ENCODE results near the gene E2F8. TPM values are rescaled to one million over a fixed set of nuclear protein-coding genes. Genes with fewer than 3 reads are reported as not detected.

E2F8 gene
- polyA plus RNA-seq, 1 donor from 2014 or later: not detected

- H3K27ac Mint-ChIP-seq: no peak overlapping the region
- no peaks in the 10 kb centered on the region for H3K36me3 Mint-ChIP-seq
- H3K4me3 Mint-ChIP-seq: no peak overlapping the region
- no peaks in the 10 kb centered on the region for H3K9me3 Mint-ChIP-seq
- H3K27me3 Mint-ChIP-seq: peaks cover 8% of the 10 kb centered on the region
- H3K4me1 Mint-ChIP-seq: no peaks in the 10 kb centered on the region
These were observed 21.8 kb downstream of the E2F8 start for GRCh38 chr11:19218786-19219460.

DNA sequence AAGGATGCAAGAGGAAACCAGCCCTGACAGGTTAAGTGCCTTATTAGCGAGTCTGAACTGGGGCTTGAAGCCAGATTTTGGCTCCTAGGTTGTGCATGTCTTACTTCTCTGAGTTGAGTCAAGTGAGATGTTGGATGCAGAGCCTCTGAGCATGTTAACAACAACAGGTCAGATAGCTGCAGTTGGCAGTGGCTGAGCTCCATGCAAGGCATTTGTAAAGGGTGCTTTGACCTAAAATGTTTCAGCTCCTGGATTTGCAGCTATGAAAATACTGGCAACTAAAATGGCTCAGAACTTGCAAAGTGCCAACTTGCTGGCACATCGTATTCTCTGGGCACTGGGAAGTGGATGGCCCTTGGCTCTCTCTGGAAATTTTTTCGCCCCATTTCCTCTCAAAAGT lies 22.5 kb downstream of the E2F8 start:
- no peaks in the 10 kb centered on the region for H3K4me1 Mint-ChIP-seq
- no peaks in the 10 kb centered on the region for H3K9me3 Mint-ChIP-seq
- peaks cover 8% of the 10 kb centered on the region for H3K27me3 Mint-ChIP-seq
- no peak overlapping the region for H3K4me3 Mint-ChIP-seq
- H3K27ac Mint-ChIP-seq: no peak overlapping the region
- no peaks in the 10 kb centered on the region for H3K36me3 Mint-ChIP-seq

DNA sequence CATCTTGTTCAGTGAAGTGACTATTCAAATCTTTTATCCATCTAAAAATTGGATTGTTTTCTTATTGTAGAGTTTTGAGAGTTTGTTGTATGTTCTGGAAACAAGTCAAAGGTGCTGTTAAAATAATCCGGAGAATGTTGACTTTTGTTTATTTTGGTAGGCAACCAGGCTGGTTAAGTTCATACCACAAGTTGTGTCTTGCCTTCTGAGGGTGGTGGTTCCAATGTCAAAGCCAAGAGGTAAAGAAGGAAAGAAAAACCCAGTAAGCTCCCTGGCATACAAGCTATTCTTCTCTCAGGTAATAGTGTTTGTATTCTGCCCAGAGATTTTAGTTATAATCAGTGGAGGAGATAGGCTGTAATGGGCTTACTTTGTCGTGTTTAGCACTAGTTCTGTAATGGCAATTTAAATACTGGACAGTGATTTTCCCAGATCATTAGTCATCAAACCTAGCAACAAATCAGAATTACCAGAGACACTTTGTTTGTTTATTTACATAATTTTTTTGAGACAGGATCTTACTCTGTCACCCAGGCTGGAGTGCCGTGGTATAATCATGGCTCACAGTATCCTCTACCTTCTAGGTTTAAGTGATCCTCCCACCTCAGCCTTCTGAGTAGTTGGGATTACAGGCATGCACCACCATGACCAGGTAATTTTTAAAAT lies 23.9 kb downstream of the E2F8 start:
- Mint-ChIP-seq H3K4me3 (no peak overlapping the region), H3K27ac (no peak overlapping the region), H3K27me3 (peaks cover 12% of the 10 kb centered on the region), H3K9me3 (no peaks in the 10 kb centered on the region), H3K4me1 (no peaks in the 10 kb centered on the region), H3K36me3 (no peaks in the 10 kb centered on the region)

DNA sequence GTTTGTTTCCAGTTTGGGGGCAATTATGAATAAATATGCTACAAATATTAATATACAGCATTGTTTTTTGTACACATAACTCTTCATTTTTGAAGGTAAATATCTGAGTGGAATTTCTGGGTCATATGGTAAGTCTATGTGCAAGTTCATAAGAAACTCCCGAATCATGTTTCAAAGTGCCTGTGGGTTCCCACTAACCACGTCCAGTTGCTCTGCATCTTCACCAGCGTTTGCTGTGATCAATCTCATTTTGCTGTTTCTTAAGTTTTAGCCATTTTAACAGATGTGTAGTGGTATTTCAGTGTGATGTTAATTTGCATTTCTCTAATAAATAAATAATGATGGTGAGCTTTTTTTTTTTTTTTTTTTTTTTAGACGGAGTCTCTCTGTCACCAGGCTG lies 24.7 kb downstream of the E2F8 start:
- H3K27me3 Mint-ChIP-seq: peaks cover 12% of the 10 kb centered on the region
- H3K27ac Mint-ChIP-seq: no peak overlapping the region
- H3K36me3 Mint-ChIP-seq: no peaks in the 10 kb centered on the region

GRCh38 chr11:19209617-19210370 lies 31.0 kb downstream of the E2F8 start:
- no peaks in the 10 kb centered on the region for H3K4me1 Mint-ChIP-seq
- no peaks in the 10 kb centered on the region for H3K9me3 Mint-ChIP-seq
- peaks cover 3% of the 10 kb centered on the region for H3K36me3 Mint-ChIP-seq
- no peak overlapping the region for H3K27ac Mint-ChIP-seq
- H3K4me3 Mint-ChIP-seq: no peak overlapping the region
- peaks cover 18% of the 10 kb centered on the region for H3K27me3 Mint-ChIP-seq

More for the DNA sequence above, 24.7 kb downstream of the E2F8 start:
- Mint-ChIP-seq H3K4me3 (no peak overlapping the region), H3K4me1 (no peaks in the 10 kb centered on the region), H3K9me3 (no peaks in the 10 kb centered on the region)

DNA sequence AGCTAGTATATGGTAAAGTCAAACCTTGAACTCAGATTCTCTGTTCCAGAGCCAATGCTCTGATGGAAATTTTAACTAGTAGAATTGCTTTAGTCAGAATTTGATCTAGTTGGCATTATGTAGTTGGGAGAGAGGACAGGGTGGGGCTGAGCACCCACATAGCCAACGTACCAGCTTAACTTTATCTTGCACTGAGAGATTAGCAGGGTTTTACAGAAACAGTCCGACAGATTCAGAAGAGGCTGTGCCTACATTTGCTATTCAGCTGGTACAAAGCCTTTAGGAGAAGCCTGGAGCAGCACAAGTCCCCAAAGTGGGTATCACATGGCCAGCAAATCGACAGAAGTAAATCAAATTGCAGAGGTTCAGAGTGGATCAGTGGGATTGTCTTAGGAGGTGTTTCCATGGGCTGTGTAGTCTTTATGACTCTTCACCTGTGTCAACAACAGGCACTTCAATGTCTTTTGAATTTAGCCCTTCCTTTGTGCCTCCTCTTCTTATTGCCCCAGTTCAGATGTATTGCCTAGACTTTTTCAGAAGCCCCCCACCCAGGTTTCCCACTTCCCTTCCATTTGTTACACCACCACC lies 31.7 kb downstream of the E2F8 start:
- peak overlapping the region in 1 of 3 donors; percentile 2 for H3K27ac Mint-ChIP-seq
- H3K4me1 Mint-ChIP-seq: no peaks in the 10 kb centered on the region
- H3K9me3 Mint-ChIP-seq: no peaks in the 10 kb centered on the region
- peaks cover 16% of the 10 kb centered on the region for H3K27me3 Mint-ChIP-seq
- no peak overlapping the region for H3K4me3 Mint-ChIP-seq
- H3K36me3 Mint-ChIP-seq: peaks cover 3% of the 10 kb centered on the region

DNA sequence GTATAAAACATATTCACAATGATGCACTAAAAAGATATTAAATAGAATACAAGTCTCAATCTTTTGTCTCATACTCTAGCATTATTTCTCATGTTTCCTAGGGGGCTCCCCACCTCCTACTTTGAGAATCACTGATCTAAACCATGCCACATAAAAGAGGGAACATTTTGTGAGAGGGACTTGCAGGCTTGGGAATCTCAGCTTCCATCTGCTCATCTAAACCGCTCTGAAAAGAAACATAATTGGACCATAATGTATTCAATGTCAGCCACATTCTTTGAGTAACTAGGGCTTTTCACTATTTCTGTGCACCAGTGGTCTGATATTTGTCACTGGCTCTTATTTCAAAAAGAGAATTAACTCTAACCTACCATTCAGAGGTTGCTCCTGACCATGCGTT lies 32.6 kb downstream of the E2F8 start:
- H3K36me3 Mint-ChIP-seq: peaks cover 3% of the 10 kb centered on the region
- no peaks in the 10 kb centered on the region for H3K9me3 Mint-ChIP-seq
- H3K27ac Mint-ChIP-seq: no peak overlapping the region
- H3K27me3 Mint-ChIP-seq: peaks cover 16% of the 10 kb centered on the region
- H3K4me3 Mint-ChIP-seq: no peak overlapping the region
- H3K4me1 Mint-ChIP-seq: no peaks in the 10 kb centered on the region

DNA sequence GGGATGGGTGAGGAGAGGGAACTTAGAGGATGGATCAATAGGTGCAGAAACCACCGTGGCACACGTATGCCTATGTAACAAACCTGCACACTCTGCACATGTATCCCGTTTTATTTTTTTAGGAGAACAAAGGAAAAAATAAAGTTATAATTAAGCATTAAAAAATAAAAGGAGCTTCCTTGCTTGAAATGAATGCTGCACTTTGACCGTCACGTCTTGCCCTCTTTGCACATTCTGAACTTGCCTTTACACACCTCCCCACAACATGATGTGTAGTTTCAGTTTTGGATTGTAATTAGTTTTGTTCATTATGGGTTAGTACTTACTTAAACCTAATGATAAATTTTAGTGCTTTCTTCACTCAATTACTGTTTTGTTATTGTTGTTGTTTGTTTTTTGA lies 35.9 kb downstream of the E2F8 start:
- Mint-ChIP-seq H3K27ac (no peak overlapping the region), H3K27me3 (peaks cover 11% of the 10 kb centered on the region), H3K9me3 (no peaks in the 10 kb centered on the region), H3K36me3 (peaks cover 5% of the 10 kb centered on the region), H3K4me3 (no peak overlapping the region), H3K4me1 (no peaks in the 10 kb centered on the region)

GRCh38 chr11:19201737-19202605 lies 38.8 kb downstream of the E2F8 start, which contains the start of gene CSRP3:
Gene CSRP3 (minus strand): TSS chr11:19201983. CDS start chr11:19192448, 9,535 bp downstream.
- no peaks in the 10 kb centered on the region for H3K27me3 Mint-ChIP-seq
- H3K27ac Mint-ChIP-seq: no peak within 1 kb of the TSS
- H3K4me3 Mint-ChIP-seq: no peak within 1 kb of the TSS
- H3K36me3 Mint-ChIP-seq: peaks cover 5% of the 10 kb centered on the region
- no peaks in the 10 kb centered on the region for H3K9me3 Mint-ChIP-seq
- no peaks in the 10 kb centered on the region for H3K4me1 Mint-ChIP-seq

GRCh38 chr11:19200410-19201201 lies 40.1 kb downstream of the E2F8 start:
- H3K9me3 Mint-ChIP-seq: no peaks in the 10 kb centered on the region
- no peaks in the 10 kb centered on the region for H3K27me3 Mint-ChIP-seq
- peak overlapping the region in 1 of 3 donors; percentile 60 for H3K27ac Mint-ChIP-seq
- H3K4me1 Mint-ChIP-seq: no peaks in the 10 kb centered on the region
- peaks cover 2% of the 10 kb centered on the region for H3K36me3 Mint-ChIP-seq
- H3K4me3 Mint-ChIP-seq: no peak overlapping the region

DNA sequence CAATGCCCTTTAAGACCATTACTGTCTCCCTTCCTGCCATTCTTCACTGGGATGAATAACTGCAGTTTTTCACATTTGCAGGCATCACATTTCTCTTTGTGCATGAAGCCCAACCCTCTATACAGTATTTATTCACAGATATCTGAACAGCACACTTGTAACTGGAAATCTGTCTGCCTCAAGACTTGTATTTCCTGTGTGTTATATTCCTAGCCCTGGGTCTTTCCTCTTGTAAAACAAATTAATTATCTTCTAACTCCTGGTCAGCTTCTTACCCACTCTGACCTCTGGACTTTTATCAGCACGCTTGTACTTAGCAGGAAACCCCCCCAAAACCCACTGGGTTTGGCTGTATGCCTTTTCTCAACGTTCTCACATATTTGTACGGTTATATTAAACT lies 41.0 kb downstream of the E2F8 start:
- Mint-ChIP-seq H3K4me1 (no peaks in the 10 kb centered on the region), H3K4me3 (no peak overlapping the region), H3K27ac (no peak overlapping the region), H3K27me3 (no peaks in the 10 kb centered on the region), H3K9me3 (no peaks in the 10 kb centered on the region), H3K36me3 (peaks cover 2% of the 10 kb centered on the region)

GRCh38 chr11:19199048-19199447 lies 41.7 kb downstream of the E2F8 start:
- H3K4me3 Mint-ChIP-seq: no peak overlapping the region

DNA sequence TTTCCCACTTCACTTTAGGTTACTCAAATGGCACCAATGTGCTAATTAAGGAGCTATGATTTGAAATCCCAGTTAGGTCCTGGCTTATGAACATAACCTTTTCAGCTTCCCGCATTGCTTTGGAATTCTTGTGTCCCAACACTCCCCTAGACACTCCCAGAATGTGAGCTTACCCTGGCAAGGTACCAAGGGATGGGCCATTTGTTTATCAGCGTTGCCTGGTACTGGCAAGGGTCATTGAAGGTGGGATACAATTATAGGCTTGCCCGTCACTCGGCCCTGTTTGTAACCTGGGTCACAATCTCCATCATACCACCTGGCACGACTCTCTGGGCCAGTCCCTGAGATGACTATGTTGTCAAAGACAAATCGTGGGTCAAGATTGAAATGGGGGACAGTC lies 44.3 kb downstream of the E2F8 start:
- no peaks in the 10 kb centered on the region for H3K9me3 Mint-ChIP-seq
- no peaks in the 10 kb centered on the region for H3K36me3 Mint-ChIP-seq
- H3K27ac Mint-ChIP-seq: no peak overlapping the region
- H3K27me3 Mint-ChIP-seq: no peaks in the 10 kb centered on the region
- H3K4me3 Mint-ChIP-seq: no peak overlapping the region
- H3K4me1 Mint-ChIP-seq: no peaks in the 10 kb centered on the region

More at GRCh38 chr11:19199048-19199447, 41.7 kb downstream of the E2F8 start:
- H3K4me1 Mint-ChIP-seq: no peaks in the 10 kb centered on the region
- H3K27ac Mint-ChIP-seq: no peak overlapping the region
- H3K27me3 Mint-ChIP-seq: no peaks in the 10 kb centered on the region
- H3K9me3 Mint-ChIP-seq: no peaks in the 10 kb centered on the region
- H3K36me3 Mint-ChIP-seq: peaks cover 2% of the 10 kb centered on the region
